OCI-LY3 (cell line): ENCODE results near the gene IRX4.

Experiments
- H2AFZ ChIP-seq: fragments of 200-600, 300-600 bp; shearing (Covaris generic); 2 replicates; pipeline ENCODE4 v1.6.0; 2014; ENCODE audit warnings: antibody characterized with exemption, low read depth, low read length
- H3K27ac ChIP-seq: fragments of 200-600, 300-600 bp; sonication (generic); 2 replicates; pipeline ENCODE4 v1.5.1; 2014; ENCODE audit warnings: mild to moderate bottlenecking, low read length, moderate library complexity, mixed read lengths
- H3K27me3 ChIP-seq: fragments of 200-600, 300-600 bp; sonication (generic); 2 replicates; pipeline ENCODE4 v1.6.1; 2014; ENCODE audit warnings: low read depth, low read length, mixed read lengths
- H3K36me3 ChIP-seq: fragments of 200-600, 300-600 bp; sonication (generic); replicated peaks from 2 replicates; pipeline ENCODE3; 2014; ENCODE audit warnings: low read depth, low read length, mixed read lengths
- H3K4me1 ChIP-seq: fragments of 300-600, 200-600 bp; sonication (generic); 2 replicates; pipeline ENCODE4 v1.6.1; 2014; ENCODE audit warnings: low read length, mixed read lengths
- H3K4me2 ChIP-seq: fragments of 200-600, 300-600 bp; sonication (generic); 2 replicates; pipeline ENCODE4 v1.6.1; 2014; ENCODE audit warnings: low read length, mixed read lengths
- H3K4me3 ChIP-seq: fragments of 300-600, 200-600 bp; sonication (generic); 2 replicates; pipeline ENCODE4 v1.5.1; 2014; ENCODE audit warnings: antibody characterized with exemption, mild to moderate bottlenecking, low read length, moderate library complexity
- H3K79me2 ChIP-seq: fragments of 300-600, 200-600 bp; shearing (Covaris generic); 2 replicates; pipeline ENCODE4 v1.6.1; 2014; ENCODE audit warnings: mild to moderate bottlenecking, low read length, mixed read lengths
- H3K9ac ChIP-seq: fragments of 300-600, 200-600 bp; shearing (Covaris generic); 2 replicates; pipeline ENCODE4 v1.6.0; 2014; ENCODE audit warnings: mild to moderate bottlenecking, low read length, moderate library complexity
- H3K9me3 ChIP-seq: fragments of 200-600, 300-600 bp; shearing (Covaris generic); 2 replicates; pipeline ENCODE4 v1.6.1; 2014; ENCODE audit warnings: low read length, mixed read lengths; ENCODE audit not compliant: insufficient read depth
- H4K20me1 ChIP-seq: fragments of 200-600, 300-600 bp; sonication (generic); 2 replicates; pipeline ENCODE4 v1.6.1; 2016; ENCODE audit warnings: low read length, mixed read lengths; ENCODE audit not compliant: insufficient read depth
- CTCF ChIP-seq: fragments of 200-600, 300-600 bp; sonication (generic); IDR thresholded peaks from 2 replicates; pipeline ENCODE4 v1.5.1; 2014; ENCODE audit warnings: antibody characterized with exemption, low read length, low read depth
- EZH2phosphoT487 ChIP-seq: fragments of 200-600 bp; shearing (Covaris generic); IDR thresholded peaks from 2 replicates; pipeline ENCODE4 v1.6.1; 2018; ENCODE audit warnings: antibody characterized with exemption, mixed run types, low read depth

IRX4 gene

GRCh38 chr5:1910081-1910760 is 27.5 kb upstream of the IRX4 start:
- H3K36me3 ChIP-seq = no peaks in the 10 kb centered on the region
- H2AFZ ChIP-seq = no peak overlapping the region
- H3K79me2 ChIP-seq = no peaks in the 10 kb centered on the region
- no peaks in the 10 kb centered on the region for H3K4me1 ChIP-seq
- H3K27ac ChIP-seq = no peak overlapping the region
- no peaks in the 10 kb centered on the region for H3K27me3 ChIP-seq
- no peak overlapping the region for H3K4me3 ChIP-seq
- TF ChIP-seq CTCF = no peak
- no peak for TF ChIP-seq EZH2phosphoT487
- no peaks in the 10 kb centered on the region for H4K20me1 ChIP-seq
- no peak overlapping the region for H3K9ac ChIP-seq
- H3K4me2 ChIP-seq = no peak overlapping the region
- H3K9me3 ChIP-seq = no peaks in the 10 kb centered on the region

DNA sequence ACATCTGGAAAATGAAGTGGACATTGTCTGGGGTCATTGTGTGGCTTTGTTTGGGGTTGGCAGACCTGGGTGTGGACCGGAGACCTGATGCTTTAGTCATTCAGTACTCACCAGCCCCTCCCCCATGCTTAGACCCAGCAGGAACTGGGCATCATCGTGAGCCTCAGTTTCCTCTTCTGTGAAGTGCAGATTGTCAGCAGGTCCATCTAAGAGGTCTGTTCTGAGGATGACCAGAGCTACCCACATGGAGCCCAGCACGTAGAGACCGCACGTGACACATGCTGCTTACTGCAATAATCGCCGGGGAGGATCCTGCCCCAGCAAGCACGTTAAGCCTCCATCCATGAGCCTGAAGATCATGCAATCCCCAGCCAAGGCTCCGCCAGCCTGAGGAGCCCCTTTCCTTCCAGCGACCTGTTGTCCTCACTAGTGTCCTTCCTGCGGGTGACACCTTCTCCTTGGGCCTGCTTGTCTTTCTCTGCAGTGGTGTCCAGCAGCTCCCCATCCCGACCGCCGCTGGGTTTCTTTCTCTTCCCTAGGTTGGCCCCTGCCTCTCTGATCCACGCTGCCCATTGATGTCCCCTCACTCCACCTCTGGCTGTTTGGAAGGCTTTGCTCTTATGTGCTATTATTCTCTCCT is 26.7 kb upstream of the IRX4 start:
- Histone ChIP-seq H3K9ac (no peak overlapping the region), H3K27me3 (no peaks in the 10 kb centered on the region), H3K27ac (no peak overlapping the region), H3K4me2 (no peak overlapping the region), H3K4me3 (no peak overlapping the region), H3K36me3 (no peaks in the 10 kb centered on the region), H3K4me1 (no peaks in the 10 kb centered on the region), H3K9me3 (no peaks in the 10 kb centered on the region), H4K20me1 (no peaks in the 10 kb centered on the region), H2AFZ (no peak overlapping the region), H3K79me2 (no peaks in the 10 kb centered on the region)
- TF ChIP-seq CTCF = no peak
- TF ChIP-seq EZH2phosphoT487 = no peak

DNA sequence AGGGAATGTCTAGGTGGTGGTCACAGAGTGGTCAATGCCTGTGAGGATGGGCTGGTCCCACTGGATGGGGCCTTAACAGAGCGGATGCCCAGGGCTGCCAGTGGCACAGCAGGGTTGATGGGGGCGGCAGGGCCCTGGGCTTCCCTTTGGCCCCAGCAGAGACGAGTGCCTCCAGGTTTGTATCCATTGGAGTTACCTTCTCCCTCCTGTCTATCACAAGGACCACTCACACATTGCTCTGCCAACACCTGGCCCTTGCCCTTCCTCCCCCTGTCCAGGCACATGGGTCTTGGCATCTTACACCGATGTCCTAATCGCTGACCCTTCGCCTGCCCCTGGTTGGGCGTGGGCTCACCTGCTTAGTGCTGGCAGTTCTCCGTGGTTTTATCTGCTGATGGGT is 26.2 kb upstream of the IRX4 start:
- Histone ChIP-seq H2AFZ (no peak overlapping the region), H3K27me3 (no peaks in the 10 kb centered on the region)
- TF ChIP-seq EZH2phosphoT487 = no peak
- TF ChIP-seq CTCF = no peak

GRCh38 chr5:1907616-1908015 is 24.9 kb upstream of the IRX4 start:
- TF ChIP-seq CTCF (no peak), EZH2phosphoT487 (no peak)
- Histone ChIP-seq H3K9me3 (no peaks in the 10 kb centered on the region), H3K4me3 (no peak overlapping the region), H3K4me1 (no peaks in the 10 kb centered on the region), H3K9ac (no peak overlapping the region), H3K36me3 (no peaks in the 10 kb centered on the region), H3K79me2 (no peaks in the 10 kb centered on the region), H2AFZ (no peak overlapping the region), H3K27me3 (no peaks in the 10 kb centered on the region), H3K4me2 (no peak overlapping the region), H4K20me1 (no peaks in the 10 kb centered on the region), H3K27ac (no peak overlapping the region)

More for the DNA sequence above, 26.2 kb upstream of the IRX4 start:
- Histone ChIP-seq H3K9ac (no peak overlapping the region), H3K4me1 (no peaks in the 10 kb centered on the region), H3K27ac (no peak overlapping the region), H3K4me2 (no peak overlapping the region), H4K20me1 (no peaks in the 10 kb centered on the region), H3K36me3 (no peaks in the 10 kb centered on the region), H3K79me2 (no peaks in the 10 kb centered on the region), H3K4me3 (no peak overlapping the region), H3K9me3 (no peaks in the 10 kb centered on the region)
